Ishikawa (cell line): ENCODE data around the gene SLC1A2.

ENCODE experiments used
- CREB1 ChIP-seq: IDR thresholded peaks from 2 replicates; pipeline ENCODE4 v1.6.1; 2012; ENCODE audit warnings: low read depth
- EGR1 ChIP-seq: IDR thresholded peaks from 2 replicates; pipeline ENCODE4 v1.6.1; 2012
- EP300 ChIP-seq: IDR thresholded peaks from 2 replicates; pipeline ENCODE4 v1.6.1; 2012; ENCODE audit warnings: borderline replicate concordance
- FOXM1 ChIP-seq: IDR thresholded peaks from 2 replicates; pipeline ENCODE4 v1.6.1; 2012; ENCODE audit warnings: low read depth, borderline replicate concordance
- NFIC ChIP-seq: IDR thresholded peaks from 2 replicates; pipeline ENCODE4 v1.6.1; 2012
- TAF1 ChIP-seq: IDR thresholded peaks from 2 replicates; pipeline ENCODE4 v1.6.1; 2012; ENCODE audit warnings: low read depth, mild to moderate bottlenecking
- TCF12 ChIP-seq: IDR thresholded peaks from 2 replicates; pipeline ENCODE4 v1.6.1; 2012; ENCODE audit warnings: low read depth
- TF ChIP-seq, protein P1 (sequence below): IDR thresholded peaks from 2 replicates; pipeline ENCODE4 v1.6.1; 2012; ENCODE audit warnings: low read depth, mild to moderate bottlenecking

DNA sequence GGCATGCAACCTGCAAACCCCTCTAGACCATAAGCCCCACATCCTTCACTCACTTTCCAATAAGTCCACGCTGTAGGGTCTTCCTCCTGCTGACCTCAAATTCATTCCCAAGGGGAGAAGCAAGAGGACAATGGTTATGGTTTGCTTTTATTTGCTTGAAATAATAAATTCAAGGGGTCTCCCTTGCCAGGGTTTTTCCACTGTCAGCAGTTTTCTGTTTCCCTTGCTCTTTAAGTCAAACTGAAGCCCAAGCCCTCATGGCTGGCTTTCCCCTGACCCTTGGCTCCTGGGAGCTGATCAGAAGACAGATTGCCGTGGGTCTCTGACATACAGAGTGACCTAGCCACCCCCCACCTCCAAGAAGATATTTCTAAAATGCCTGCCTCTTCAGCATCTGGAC, 3.9 kb downstream of the SLC1A2 start:
- TF ChIP-seq TCF12 (no peak), EGR1 (no peak), CREB1 (no peak), FOXM1 (no peak), EP300 (no peak), NFIC (no peak), TAF1 (no peak)
- TF ChIP-seq, protein P1, sequence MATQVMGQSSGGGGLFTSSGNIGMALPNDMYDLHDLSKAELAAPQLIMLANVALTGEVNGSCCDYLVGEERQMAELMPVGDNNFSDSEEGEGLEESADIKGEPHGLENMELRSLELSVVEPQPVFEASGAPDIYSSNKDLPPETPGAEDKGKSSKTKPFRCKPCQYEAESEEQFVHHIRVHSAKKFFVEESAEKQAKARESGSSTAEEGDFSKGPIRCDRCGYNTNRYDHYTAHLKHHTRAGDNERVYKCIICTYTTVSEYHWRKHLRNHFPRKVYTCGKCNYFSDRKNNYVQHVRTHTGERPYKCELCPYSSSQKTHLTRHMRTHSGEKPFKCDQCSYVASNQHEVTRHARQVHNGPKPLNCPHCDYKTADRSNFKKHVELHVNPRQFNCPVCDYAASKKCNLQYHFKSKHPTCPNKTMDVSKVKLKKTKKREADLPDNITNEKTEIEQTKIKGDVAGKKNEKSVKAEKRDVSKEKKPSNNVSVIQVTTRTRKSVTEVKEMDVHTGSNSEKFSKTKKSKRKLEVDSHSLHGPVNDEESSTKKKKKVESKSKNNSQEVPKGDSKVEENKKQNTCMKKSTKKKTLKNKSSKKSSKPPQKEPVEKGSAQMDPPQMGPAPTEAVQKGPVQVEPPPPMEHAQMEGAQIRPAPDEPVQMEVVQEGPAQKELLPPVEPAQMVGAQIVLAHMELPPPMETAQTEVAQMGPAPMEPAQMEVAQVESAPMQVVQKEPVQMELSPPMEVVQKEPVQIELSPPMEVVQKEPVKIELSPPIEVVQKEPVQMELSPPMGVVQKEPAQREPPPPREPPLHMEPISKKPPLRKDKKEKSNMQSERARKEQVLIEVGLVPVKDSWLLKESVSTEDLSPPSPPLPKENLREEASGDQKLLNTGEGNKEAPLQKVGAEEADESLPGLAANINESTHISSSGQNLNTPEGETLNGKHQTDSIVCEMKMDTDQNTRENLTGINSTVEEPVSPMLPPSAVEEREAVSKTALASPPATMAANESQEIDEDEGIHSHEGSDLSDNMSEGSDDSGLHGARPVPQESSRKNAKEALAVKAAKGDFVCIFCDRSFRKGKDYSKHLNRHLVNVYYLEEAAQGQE: no peak
